Activated CD4-positive, alpha-beta memory T cell treated with anti-CD3 and anti-CD28 coated beads, Interleukin-2, amount 10 ng/mL, durations not matched to agents 7 days and 5 days (primary cell): ENCODE measurements around the gene HRH1. TPM values are rescaled to one million over a fixed set of nuclear protein-coding genes. Genes with fewer than 3 reads are reported as not detected.

Experiments used
- CTCF ChIA-PET: fragments of 350-600 bp; sonication (Branson Sonifier 250); formaldehyde crosslinking; loops from one replicate; lab custom pipeline; 2021; ENCODE audit warnings: antibody characterized with exemption, inconsistent platforms; lab: Charles Lee
- POLR2A ChIA-PET: fragments of 350-600 bp; sonication (Branson Sonifier 250); formaldehyde crosslinking; loops from one replicate; lab custom pipeline; 2021; ENCODE audit warnings: antibody characterized with exemption; lab: Charles Lee
- DNase-seq: peaks from one replicate; pipeline ENCODE4 v3.0.0-alpha.2; 2020
- H3K27ac Mint-ChIP-seq: one replicate; pipeline ENCODE4 v1.8.0; 2021; ENCODE audit warnings: mild to moderate bottlenecking, mixed read lengths
- H3K27me3 Mint-ChIP-seq: one replicate; pipeline ENCODE4 v1.8.0; 2021; ENCODE audit warnings: mixed read lengths
- H3K36me3 Mint-ChIP-seq: one replicate; pipeline ENCODE4 v1.8.0; 2021; ENCODE audit warnings: low read depth, mixed read lengths
- H3K4me1 Mint-ChIP-seq: one replicate; pipeline ENCODE4 v1.8.0; 2021; ENCODE audit warnings: mixed read lengths
- H3K4me3 Mint-ChIP-seq: one replicate; pipeline ENCODE4 v1.8.0; 2021; ENCODE audit warnings: mild to moderate bottlenecking, mixed read lengths
- H3K9me3 Mint-ChIP-seq: one replicate; pipeline ENCODE4 v1.8.0; 2021; ENCODE audit warnings: mixed read lengths
- total RNA-seq, 2 experiments: library from RNA; stranded (reverse); gene quantifications; one replicate each; pipeline ENCODE4 v1.2.3, GENCODE V29; 2021

Gene HRH1
- total RNA-seq, 2 experiments from 2014 or later = 0.95 to 1.0 TPM

GRCh38 chr3:11132861-11133260 is 21.4 kb upstream of the HRH1 start:
- H3K27ac Mint-ChIP-seq = no peak overlapping the region
- POLR2A ChIA-PET = no interaction called here
- DNase-seq = no peak
- no peak overlapping the region for H3K4me3 Mint-ChIP-seq
- no peaks in the 10 kb centered on the region for H3K36me3 Mint-ChIP-seq
- H3K4me1 Mint-ChIP-seq = no peaks in the 10 kb centered on the region
- H3K27me3 Mint-ChIP-seq = peaks cover 13% of the 10 kb centered on the region
- CTCF ChIA-PET = no interaction called here
- peaks cover 3% of the 10 kb centered on the region for H3K9me3 Mint-ChIP-seq

- Mint-ChIP-seq H3K27ac (no peak overlapping the region), H3K4me1 (peaks cover 5% of the 10 kb centered on the region), H3K27me3 (peaks cover 18% of the 10 kb centered on the region), H3K9me3 (peaks cover 3% of the 10 kb centered on the region), H3K36me3 (peaks cover 2% of the 10 kb centered on the region), H3K4me3 (no peak overlapping the region)
- POLR2A ChIA-PET = no interaction called here
- CTCF ChIA-PET = no interaction called here
- no peak for DNase-seq
These were observed 19.5 kb upstream of the HRH1 start for GRCh38 chr3:11134794-11135193.

- H3K4me3 Mint-ChIP-seq = no peak overlapping the region
- no peak overlapping the region for H3K27ac Mint-ChIP-seq
- no peak for DNase-seq
- peaks cover 17% of the 10 kb centered on the region for H3K4me1 Mint-ChIP-seq
- H3K36me3 Mint-ChIP-seq = peaks cover 5% of the 10 kb centered on the region
- peaks cover 23% of the 10 kb centered on the region for H3K27me3 Mint-ChIP-seq
- POLR2A ChIA-PET = no interaction called here
- CTCF ChIA-PET = no interaction called here
- peaks cover 3% of the 10 kb centered on the region for H3K9me3 Mint-ChIP-seq
These were observed 18.2 kb upstream of the HRH1 start for GRCh38 chr3:11136116-11136515.

- no peak for DNase-seq
- Mint-ChIP-seq H3K4me3 (no peak overlapping the region), H3K27me3 (peaks cover 23% of the 10 kb centered on the region), H3K36me3 (peaks cover 5% of the 10 kb centered on the region), H3K9me3 (peaks cover 3% of the 10 kb centered on the region), H3K27ac (no peak overlapping the region), H3K4me1 (peaks cover 23% of the 10 kb centered on the region)
- POLR2A ChIA-PET = no interaction called here
- CTCF ChIA-PET = no interaction called here
These were observed 17.3 kb upstream of the HRH1 start for GRCh38 chr3:11136830-11137626.

GRCh38 chr3:11137627-11137959 is 16.7 kb upstream of the HRH1 start:
- no peak overlapping the region for H3K4me3 Mint-ChIP-seq
- CTCF ChIA-PET = no interaction called here
- peaks cover 5% of the 10 kb centered on the region for H3K36me3 Mint-ChIP-seq
- no peak overlapping the region for H3K27ac Mint-ChIP-seq
- H3K4me1 Mint-ChIP-seq = peaks cover 23% of the 10 kb centered on the region
- peaks cover 27% of the 10 kb centered on the region for H3K27me3 Mint-ChIP-seq
- peaks cover 3% of the 10 kb centered on the region for H3K9me3 Mint-ChIP-seq
- POLR2A ChIA-PET = no interaction called here
- no peak for DNase-seq

GRCh38 chr3:11138371-11138770 is 15.9 kb upstream of the HRH1 start:
- H3K4me1 Mint-ChIP-seq = peaks cover 23% of the 10 kb centered on the region
- CTCF ChIA-PET = interaction anchor here (2.0 kb wide), 1 partner anchor 78 kb away, joined by 8 read pairs; no protein-coding TSS in a partner anchor
- no peak overlapping the region for H3K27ac Mint-ChIP-seq
- peaks cover 3% of the 10 kb centered on the region for H3K9me3 Mint-ChIP-seq
- no peak overlapping the region for H3K4me3 Mint-ChIP-seq
- DNase-seq = no peak
- POLR2A ChIA-PET = no interaction called here
- H3K36me3 Mint-ChIP-seq = peaks cover 5% of the 10 kb centered on the region
- peaks cover 33% of the 10 kb centered on the region for H3K27me3 Mint-ChIP-seq

GRCh38 chr3:11140030-11140712 is 14.1 kb upstream of the HRH1 start:
- peak; percentile 73 for DNase-seq
- H3K27me3 Mint-ChIP-seq = peaks cover 42% of the 10 kb centered on the region
- POLR2A ChIA-PET = interaction anchor here (0.6 to 1.6 kb wide), 3 partner anchors 44 to 597 kb away, joined by 3 to 4 read pairs (median 3); no protein-coding TSS in a partner anchor

GRCh38 chr3:11140713-11141104 is 13.6 kb upstream of the HRH1 start:
- Mint-ChIP-seq H3K27ac (peak overlapping the region; percentile 71), H3K4me3 (peak overlapping the region; percentile 5), H3K36me3 (peaks cover 5% of the 10 kb centered on the region), H3K27me3 (peaks cover 47% of the 10 kb centered on the region), H3K9me3 (peaks cover 3% of the 10 kb centered on the region), H3K4me1 (peaks cover 23% of the 10 kb centered on the region)
- ChIA-PET POLR2A (interaction anchor here (1.4 kb wide), 1 partner anchor 44 kb away, joined by 3 read pairs; no protein-coding TSS in a partner anchor), CTCF (interaction anchor here (1.1 kb wide), 1 partner anchor 14 kb away, joined by 5 read pairs; the partner anchor contains the start of gene HRH1)
- DNase-seq = no peak

More at GRCh38 chr3:11140030-11140712, 14.1 kb upstream of the HRH1 start:
- Mint-ChIP-seq H3K27ac (peak overlapping the region; percentile 71), H3K9me3 (peaks cover 3% of the 10 kb centered on the region), H3K4me3 (peak overlapping the region; percentile 5), H3K4me1 (peaks cover 23% of the 10 kb centered on the region), H3K36me3 (peaks cover 5% of the 10 kb centered on the region)
- CTCF ChIA-PET = interaction anchor here (1.1 to 2.0 kb wide), 3 partner anchors 9 to 80 kb away, joined by 4 to 8 read pairs (median 5); partner anchors contain the start of gene HRH1

GRCh38 chr3:11143476-11143875 is 10.8 kb upstream of the HRH1 start:
- Mint-ChIP-seq H3K4me3 (no peak overlapping the region), H3K27me3 (peaks cover 57% of the 10 kb centered on the region), H3K27ac (no peak overlapping the region), H3K36me3 (peaks cover 5% of the 10 kb centered on the region), H3K4me1 (peaks cover 23% of the 10 kb centered on the region), H3K9me3 (no peaks in the 10 kb centered on the region)
- POLR2A ChIA-PET = no interaction called here
- CTCF ChIA-PET = interaction anchor here (1.5 kb wide), 1 partner anchor 82 kb away, joined by 3 read pairs; no protein-coding TSS in a partner anchor
- no peak for DNase-seq

GRCh38 chr3:11144996-11145395 is 9.3 kb upstream of the HRH1 start:
- H3K4me1 Mint-ChIP-seq = peaks cover 17% of the 10 kb centered on the region
- DNase-seq = no peak
- H3K9me3 Mint-ChIP-seq = no peaks in the 10 kb centered on the region
- H3K4me3 Mint-ChIP-seq = no peak overlapping the region
- H3K36me3 Mint-ChIP-seq = peaks cover 3% of the 10 kb centered on the region
- peaks cover 62% of the 10 kb centered on the region for H3K27me3 Mint-ChIP-seq
- POLR2A ChIA-PET = no interaction called here
- H3K27ac Mint-ChIP-seq = no peak overlapping the region
- CTCF ChIA-PET = interaction anchor here (1.0 kb wide), 1 partner anchor 12 kb away, joined by 3 read pairs; no protein-coding TSS in a partner anchor

- no peaks in the 10 kb centered on the region for H3K9me3 Mint-ChIP-seq
- no peaks in the 10 kb centered on the region for H3K36me3 Mint-ChIP-seq
- peaks cover 8% of the 10 kb centered on the region for H3K4me1 Mint-ChIP-seq
- ChIA-PET POLR2A (no interaction called here), CTCF (no interaction called here)
- H3K27ac Mint-ChIP-seq = no peak overlapping the region
- H3K27me3 Mint-ChIP-seq = peaks cover 62% of the 10 kb centered on the region
- H3K4me3 Mint-ChIP-seq = no peak overlapping the region
- no peak for DNase-seq
These were observed 8.4 kb upstream of the HRH1 start for GRCh38 chr3:11145888-11146287.

- Mint-ChIP-seq H3K36me3 (no peaks in the 10 kb centered on the region), H3K4me1 (no peaks in the 10 kb centered on the region), H3K27ac (no peak overlapping the region), H3K4me3 (no peak overlapping the region), H3K9me3 (no peaks in the 10 kb centered on the region), H3K27me3 (peaks cover 74% of the 10 kb centered on the region)
- ChIA-PET CTCF (interaction anchor here (1.2 kb wide), 1 partner anchor 10 kb away, joined by 4 read pairs; no protein-coding TSS in a partner anchor), POLR2A (interaction anchor here (0.6 kb wide), 1 partner anchor 11 kb away, joined by 3 read pairs; no protein-coding TSS in a partner anchor)
- no peak for DNase-seq
These were observed 7.3 kb upstream of the HRH1 start for GRCh38 chr3:11146773-11147660.
